Smooth muscle cell (in vitro differentiated cells): Measurements from ENCODE around the gene SLCO1B3. TPM values are rescaled to one million over a fixed set of nuclear protein-coding genes. Genes with fewer than 3 reads are reported as not detected.

Experiments
- DNase-seq: peaks from one replicate; lab custom pipeline; 2025; ENCODE audit not compliant: unreplicated experiment; lab: John Stamatoyannopoulos, UW
- H2AFZ ChIP-seq: fragments of 200-600 bp; sonication (generic); 2 replicates; pipeline ENCODE4 v1.6.0; 2016; ENCODE audit warnings: antibody characterized with exemption, low read depth, mild to moderate bottlenecking
- H3F3A ChIP-seq: fragments of 200-600 bp; sonication (generic); 2 replicates; pipeline ENCODE4 v1.6.0; 2017; ENCODE audit warnings: antibody characterized with exemption, low read depth
- H3K27ac ChIP-seq: fragments of 200-600 bp; sonication (generic); 2 replicates; pipeline ENCODE4 v1.5.1; 2016; ENCODE audit warnings: low read depth, mild to moderate bottlenecking
- H3K27me3 ChIP-seq: fragments of 200-600 bp; sonication (generic); 2 replicates; pipeline ENCODE4 v1.6.1; 2016; ENCODE audit warnings: low read depth, mild to moderate bottlenecking
- H3K36me3 ChIP-seq: fragments of 200-600 bp; sonication (generic); 2 replicates; pipeline ENCODE4 v1.5.1; 2016; ENCODE audit warnings: low read depth
- H3K4me1 ChIP-seq: fragments of 200-600 bp; sonication (generic); 2 replicates; pipeline ENCODE4 v1.5.1; 2016; ENCODE audit warnings: low read depth
- H3K4me2 ChIP-seq: fragments of 200-600 bp; sonication (generic); 2 replicates; pipeline ENCODE4 v1.6.0; 2016; ENCODE audit warnings: mild to moderate bottlenecking
- H3K4me3 ChIP-seq: fragments of 200-600 bp; sonication (generic); 2 replicates; pipeline ENCODE4 v1.5.1; 2016; ENCODE audit warnings: mild to moderate bottlenecking
- H3K79me2 ChIP-seq: fragments of 200-600 bp; sonication (generic); 2 replicates; pipeline ENCODE4 v1.6.0; 2016; ENCODE audit warnings: low read depth, mild to moderate bottlenecking
- H3K9ac ChIP-seq: fragments of 200-600 bp; sonication (generic); 2 replicates; pipeline ENCODE4 v1.6.0; 2016; ENCODE audit warnings: low read depth
- H3K9me3 ChIP-seq: fragments of 200-600 bp; sonication (generic); replicated peaks from 2 replicates; pipeline ENCODE4 v1.5.1; 2016; ENCODE audit warnings: low read depth
- H4K20me1 ChIP-seq: fragments of 200-600 bp; sonication (generic); 2 replicates; pipeline ENCODE4 v1.6.0; 2016; ENCODE audit warnings: low read depth
- WGBS: methylation state at CpG from one replicate; pipeline ENCODE4 v1.1.7; 2016; ENCODE audit warnings: low lambda C conversion rate; 5-methylcytosine and 5-hydroxymethylcytosine counted together
- polyA plus RNA-seq: library from polyadenylated mRNA; unstranded; fragments of >200 nt; fragmentation: Nextera tagmentation; extraction: Ambion mirVana; gene quantifications from 2 replicates; pipeline ENCODE4 v1.2.1, GENCODE V29; 2016
- total RNA-seq: library from RNA; depleted of rRNA; stranded (reverse); fragments of >200 nt; gene quantifications from 2 replicates; pipeline ENCODE4 v1.2.3, GENCODE V29; 2014
- TF ChIP-seq, protein P1 (sequence below): fragments of 200-600 bp; sonication (generic); IDR thresholded peaks from 2 replicates; pipeline ENCODE4 v1.5.1; 2017; ENCODE audit warnings: borderline replicate concordance, mild to moderate bottlenecking, antibody characterized with exemption; ENCODE audit not compliant: insufficient read depth, poor library complexity, severe bottlenecking

The SLCO1B3 gene
- total and polyA plus RNA-seq, 2 experiments from 2014 or later = not detected

GRCh38 chr12:20805921-20806320 is 4.6 kb upstream of the SLCO1B3 start:
- Histone ChIP-seq H3K9me3 (no peaks in the 10 kb centered on the region), H3K4me2 (no peak overlapping the region), H3K36me3 (no peaks in the 10 kb centered on the region), H3F3A (no peaks in the 10 kb centered on the region), H3K4me1 (no peaks in the 10 kb centered on the region), H2AFZ (no peak overlapping the region), H3K9ac (no peak overlapping the region), H3K27ac (no peak overlapping the region), H3K79me2 (no peaks in the 10 kb centered on the region), H3K27me3 (no peaks in the 10 kb centered on the region), H3K4me3 (no peak overlapping the region), H4K20me1 (no peaks in the 10 kb centered on the region)
- no peak for DNase-seq
- TF ChIP-seq, protein P1, sequence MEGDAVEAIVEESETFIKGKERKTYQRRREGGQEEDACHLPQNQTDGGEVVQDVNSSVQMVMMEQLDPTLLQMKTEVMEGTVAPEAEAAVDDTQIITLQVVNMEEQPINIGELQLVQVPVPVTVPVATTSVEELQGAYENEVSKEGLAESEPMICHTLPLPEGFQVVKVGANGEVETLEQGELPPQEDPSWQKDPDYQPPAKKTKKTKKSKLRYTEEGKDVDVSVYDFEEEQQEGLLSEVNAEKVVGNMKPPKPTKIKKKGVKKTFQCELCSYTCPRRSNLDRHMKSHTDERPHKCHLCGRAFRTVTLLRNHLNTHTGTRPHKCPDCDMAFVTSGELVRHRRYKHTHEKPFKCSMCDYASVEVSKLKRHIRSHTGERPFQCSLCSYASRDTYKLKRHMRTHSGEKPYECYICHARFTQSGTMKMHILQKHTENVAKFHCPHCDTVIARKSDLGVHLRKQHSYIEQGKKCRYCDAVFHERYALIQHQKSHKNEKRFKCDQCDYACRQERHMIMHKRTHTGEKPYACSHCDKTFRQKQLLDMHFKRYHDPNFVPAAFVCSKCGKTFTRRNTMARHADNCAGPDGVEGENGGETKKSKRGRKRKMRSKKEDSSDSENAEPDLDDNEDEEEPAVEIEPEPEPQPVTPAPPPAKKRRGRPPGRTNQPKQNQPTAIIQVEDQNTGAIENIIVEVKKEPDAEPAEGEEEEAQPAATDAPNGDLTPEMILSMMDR = no peak
- WGBS = 64% methylated on average over 1 of the region's 1 CpG

DNA sequence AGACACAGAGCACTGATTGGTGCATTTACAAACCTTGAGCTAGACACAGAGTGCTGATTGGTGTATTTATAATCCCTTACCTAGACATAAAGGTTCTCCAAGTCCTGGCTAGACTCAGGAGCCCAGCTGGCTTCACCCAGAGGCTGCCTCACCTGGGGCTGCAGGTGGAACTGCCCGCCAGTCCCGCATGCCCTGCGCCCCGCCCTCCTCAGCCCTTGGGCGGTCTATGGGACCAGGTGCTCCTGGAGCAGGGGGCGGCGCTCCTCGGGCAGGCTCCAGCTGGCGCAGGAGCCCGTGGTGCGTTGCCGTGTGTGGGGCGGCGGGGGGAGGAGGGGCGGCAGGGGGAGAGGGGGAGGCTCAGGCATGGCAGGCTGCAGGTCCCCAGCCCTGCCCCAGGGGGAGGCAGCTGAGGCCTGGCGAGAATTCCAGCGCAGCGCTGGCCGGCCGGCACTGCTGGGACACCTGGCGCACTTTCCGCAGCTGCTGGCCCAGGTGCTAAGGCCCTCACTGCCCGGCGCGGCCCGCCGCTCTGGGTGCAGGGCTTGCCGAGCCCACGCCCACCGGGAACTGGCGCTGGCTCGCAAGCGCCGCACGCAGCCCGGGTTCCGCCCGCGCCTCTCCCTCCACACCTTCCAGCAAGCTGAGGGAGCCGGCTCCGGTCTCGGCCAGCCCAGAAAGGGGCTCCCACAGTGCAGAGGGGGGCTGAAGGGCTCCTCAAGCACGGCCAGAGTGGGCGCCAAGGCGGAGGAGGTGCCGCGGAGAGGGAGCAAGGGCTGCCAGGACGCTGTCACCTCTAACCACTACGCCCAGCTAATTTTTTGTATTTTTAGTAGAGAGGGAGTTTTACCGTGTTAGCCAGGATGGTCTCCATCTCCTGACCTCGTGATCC is 3.1 kb upstream of the SLCO1B3 start:
- no peaks in the 10 kb centered on the region for H3K4me1 ChIP-seq
- no peaks in the 10 kb centered on the region for H4K20me1 ChIP-seq
- H3F3A ChIP-seq = no peaks in the 10 kb centered on the region
- WGBS = 94% methylated on average over 34 of the region's 51 CpGs
- no peak overlapping the region for H3K4me2 ChIP-seq
- DNase-seq = no peak
- no peak overlapping the region for H3K27ac ChIP-seq
- no peaks in the 10 kb centered on the region for H3K36me3 ChIP-seq
- no peak overlapping the region for H2AFZ ChIP-seq
- TF ChIP-seq, protein P1 = no peak
- H3K4me3 ChIP-seq = no peak overlapping the region
- no peaks in the 10 kb centered on the region for H3K9me3 ChIP-seq
- H3K9ac ChIP-seq = no peak overlapping the region
- H3K79me2 ChIP-seq = no peaks in the 10 kb centered on the region
- H3K27me3 ChIP-seq = no peaks in the 10 kb centered on the region

GRCh38 chr12:20808521-20808920 is 2.0 kb upstream of the SLCO1B3 start:
- DNase-seq = no peak
- Histone ChIP-seq H3F3A (no peaks in the 10 kb centered on the region), H3K36me3 (no peaks in the 10 kb centered on the region), H3K4me3 (no peak overlapping the region), H3K9ac (no peak overlapping the region), H2AFZ (no peak overlapping the region), H3K27me3 (no peaks in the 10 kb centered on the region), H3K4me2 (no peak overlapping the region), H3K4me1 (no peaks in the 10 kb centered on the region), H4K20me1 (no peaks in the 10 kb centered on the region), H3K9me3 (no peaks in the 10 kb centered on the region), H3K79me2 (no peaks in the 10 kb centered on the region), H3K27ac (no peak overlapping the region)
- TF ChIP-seq, protein P1 = no peak
- 91% methylated on average over 1 of the region's 1 CpG for WGBS

DNA sequence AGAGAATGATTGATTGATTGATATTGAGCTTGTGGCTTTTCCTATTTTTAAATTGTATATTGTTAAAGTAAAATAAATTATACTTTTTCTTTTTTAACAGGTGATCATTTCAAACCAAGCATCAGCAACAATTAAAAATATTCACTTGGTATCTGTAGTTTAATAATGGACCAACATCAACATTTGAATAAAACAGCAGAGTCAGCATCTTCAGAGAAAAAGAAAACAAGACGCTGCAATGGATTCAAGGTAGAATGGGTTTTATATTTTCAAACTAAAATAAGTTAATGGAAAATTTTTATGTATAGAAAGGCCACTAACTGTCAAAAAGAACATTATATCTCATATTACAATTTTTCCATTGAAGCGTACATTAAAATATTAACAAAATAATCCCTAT is 5.1 kb downstream of the SLCO1B3 start:
- Histone ChIP-seq H2AFZ (no peak overlapping the region), H3K9ac (no peak overlapping the region), H3K4me3 (no peak overlapping the region), H4K20me1 (no peaks in the 10 kb centered on the region), H3K9me3 (no peaks in the 10 kb centered on the region), H3F3A (no peaks in the 10 kb centered on the region), H3K4me2 (no peak overlapping the region), H3K27me3 (no peaks in the 10 kb centered on the region), H3K4me1 (no peaks in the 10 kb centered on the region), H3K27ac (no peak overlapping the region), H3K79me2 (no peaks in the 10 kb centered on the region), H3K36me3 (no peaks in the 10 kb centered on the region)
- 93% methylated on average over 2 of the region's 2 CpGs for WGBS
- TF ChIP-seq, protein P1 = no peak
- no peak for DNase-seq
